Mesodermal cell (in vitro differentiated cells): ENCODE data around the gene QPRT.
A peak's percentile ranks its signal among the peaks of the same experiment; 100 is the strongest.
"Not testable (repeated sequence)": the region's sequence is repeated elsewhere in the genome, so short reads cannot be mapped to it uniquely, and the experiment has no call there.

Experiments used
- H3K27ac ChIP-seq: 2 replicates; pipeline ENCODE4 v1.7.0; 2013; ENCODE audit warnings: mild to moderate bottlenecking, low read depth, low read length, moderate library complexity; ENCODE audit not compliant: severe bottlenecking
- H3K36me3 ChIP-seq: 2 replicates; pipeline ENCODE4 v1.7.1; 2013; ENCODE audit warnings: mild to moderate bottlenecking, low read length, moderate library complexity; ENCODE audit not compliant: control insufficient read depth, insufficient read depth
- H3K4me1 ChIP-seq: one replicate; pipeline ENCODE4 v1.7.1; 2013; ENCODE audit warnings: mild to moderate bottlenecking, low read length; ENCODE audit not compliant: insufficient read depth, control insufficient read depth, poor library complexity, severe bottlenecking
- H3K4me3 ChIP-seq: 2 replicates; pipeline ENCODE4 v1.7.0; 2013; ENCODE audit warnings: low read length, control low read depth, mild to moderate bottlenecking; ENCODE audit not compliant: insufficient read depth, poor library complexity, severe bottlenecking; ENCODE audit errors: extremely low read depth
- H3K9me3 ChIP-seq: 2 replicates; pipeline ENCODE4 v1.7.1; 2013; ENCODE audit warnings: mild to moderate bottlenecking, low read length, moderate library complexity; ENCODE audit not compliant: control insufficient read depth
- WGBS, 2 experiments: methylation state at CpG; one replicate each; pipeline ENCODE4 v1.1.5; 2013; ENCODE audit warnings: missing lambda C conversion rate in 2 of 2; ENCODE audit not compliant: insufficient coverage in 2 of 2; 5-methylcytosine and 5-hydroxymethylcytosine counted together

The QPRT gene

GRCh38 chr16:29663016-29663806 lies 15.8 kb upstream of the QPRT start, which contains the start of gene SPN:
SPN (plus strand) TSS chr16:29663247; CDS start chr16:29663729, 482 bp downstream.
- 89 to 95% methylated on average over 11 to 13 of the region's 18 CpGs for WGBS, 2 experiments

GRCh38 chr16:29663807-29664090 lies 15.2 kb upstream of the QPRT start:
- WGBS, 2 experiments, result 92 to 100% methylated on average over 3 of the region's 3 CpGs
- Histone ChIP-seq H3K36me3 (no peaks in the 10 kb centered on the region), H3K4me3 (no peak overlapping the region), H3K27ac (no peak overlapping the region), H3K9me3 (no peaks in the 10 kb centered on the region), H3K4me1 (peaks cover 8% of the 10 kb centered on the region)

More at GRCh38 chr16:29663016-29663806, 15.8 kb upstream of the QPRT start, which contains the start of gene SPN:
- no peak within 1 kb of the TSS for H3K27ac ChIP-seq
- peaks cover 8% of the 10 kb centered on the region for H3K4me1 ChIP-seq
- no peak within 1 kb of the TSS for H3K4me3 ChIP-seq
- H3K9me3 ChIP-seq, result no peaks in the 10 kb centered on the region
- no peaks in the 10 kb centered on the region for H3K36me3 ChIP-seq

- Histone ChIP-seq H3K4me3 (no peak overlapping the region), H3K27ac (no peak overlapping the region), H3K9me3 (no peaks in the 10 kb centered on the region), H3K36me3 (no peaks in the 10 kb centered on the region), H3K4me1 (peaks cover 8% of the 10 kb centered on the region)
- 92 to 94% methylated on average over 30 to 35 of the region's 35 CpGs for WGBS, 2 experiments
Measured at GRCh38 chr16:29664091-29664921, 14.7 kb upstream of the QPRT start.

GRCh38 chr16:29665294-29666077 lies 13.5 kb upstream of the QPRT start:
- H3K36me3 ChIP-seq, result no peaks in the 10 kb centered on the region
- H3K27ac ChIP-seq, result peak overlapping the region; percentile 86
- H3K4me3 ChIP-seq, result no peak overlapping the region
- H3K9me3 ChIP-seq, result no peaks in the 10 kb centered on the region
- 89 to 91% methylated on average over 11 to 13 of the region's 15 CpGs for WGBS, 2 experiments
- peaks cover 8% of the 10 kb centered on the region for H3K4me1 ChIP-seq

GRCh38 chr16:29667322-29667610 lies 11.7 kb upstream of the QPRT start:
- peak overlapping the region; percentile 86 for H3K27ac ChIP-seq
- 100% methylated on average over 1 of the region's 6 CpGs; no CpG with 5 or more reads in 1 of the 2 experiments for WGBS, 2 experiments
- H3K36me3 ChIP-seq, H3K4me1 ChIP-seq, H3K4me3 ChIP-seq, H3K9me3 ChIP-seq: not testable (repeated sequence)

GRCh38 chr16:29667755-29668154 lies 11.2 kb upstream of the QPRT start:
- 93 to 95% methylated on average over 7 to 10 of the region's 12 CpGs for WGBS, 2 experiments
- H3K4me3 ChIP-seq, result no peak overlapping the region
- no peak overlapping the region for H3K27ac ChIP-seq
- peaks cover 8% of the 10 kb centered on the region for H3K4me1 ChIP-seq
- H3K36me3 ChIP-seq, result no peaks in the 10 kb centered on the region
- H3K9me3 ChIP-seq, result no peaks in the 10 kb centered on the region

GRCh38 chr16:29668267-29668666 lies 10.7 kb upstream of the QPRT start:
- H3K4me1 ChIP-seq, result peaks cover 8% of the 10 kb centered on the region
- H3K4me3 ChIP-seq, result no peak overlapping the region
- no peaks in the 10 kb centered on the region for H3K36me3 ChIP-seq
- H3K9me3 ChIP-seq, result no peaks in the 10 kb centered on the region
- WGBS, 2 experiments, result 88 to 100% methylated on average over 1 to 2 of the region's 3 CpGs
- no peak overlapping the region for H3K27ac ChIP-seq

GRCh38 chr16:29673501-29673900 lies 5.5 kb upstream of the QPRT start:
- Histone ChIP-seq H3K4me3 (no peak overlapping the region), H3K4me1 (peaks cover under 1% of the 10 kb centered on the region), H3K27ac (no peak overlapping the region), H3K9me3 (no peaks in the 10 kb centered on the region), H3K36me3 (no peaks in the 10 kb centered on the region)
- 98 to 100% methylated on average over 3 to 5 of the region's 6 CpGs for WGBS, 2 experiments

GRCh38 chr16:29674188-29674587 lies 4.8 kb upstream of the QPRT start:
- WGBS, 2 experiments, result 85 to 88% methylated on average over 12 to 13 of the region's 13 CpGs
- H3K4me1 ChIP-seq, result peaks cover 7% of the 10 kb centered on the region

GRCh38 chr16:29675811-29676643 lies 3.0 kb upstream of the QPRT start:
- peaks cover 9% of the 10 kb centered on the region for H3K4me1 ChIP-seq
- no peak overlapping the region for H3K27ac ChIP-seq
- no peaks in the 10 kb centered on the region for H3K9me3 ChIP-seq
- 20% methylated on average over 2 of the region's 3 CpGs; no CpG with 5 or more reads in 1 of the 2 experiments for WGBS, 2 experiments
- H3K36me3 ChIP-seq, result peaks cover 3% of the 10 kb centered on the region
- no peak overlapping the region for H3K4me3 ChIP-seq

More at GRCh38 chr16:29674188-29674587, 4.8 kb upstream of the QPRT start:
- Histone ChIP-seq H3K4me3 (no peak overlapping the region), H3K9me3 (no peaks in the 10 kb centered on the region), H3K36me3 (no peaks in the 10 kb centered on the region), H3K27ac (no peak overlapping the region)
